Astrocyte of the cerebellum (primary cell): ENCODE results near the gene PRRT1.
A peak's percentile ranks its signal among the peaks of the same experiment; 100 is the strongest.

Experiments
- DNase-seq: peaks from one replicate; pipeline ENCODE4 v3.0.0-alpha.2; 2011; ENCODE audit warnings: low read depth
- H3K4me3 ChIP-seq: 2 replicates; pipeline ENCODE4 v1.5.1; 2011; ENCODE audit warnings: mild to moderate bottlenecking, low read depth, low read length, moderate library complexity
- CTCF ChIP-seq: IDR thresholded peaks from 2 replicates; pipeline ENCODE4 v1.5.1; 2012; ENCODE audit warnings: low read length, low read depth, moderate library complexity, mild to moderate bottlenecking; ENCODE audit errors: missing control alignments
- in situ Hi-C: cut with HindIII; loops from 2 replicates; pipeline ENCODE4 v1.10.0; 2017; ENCODE audit warnings: low sequenced_read_pairs

Gene PRRT1

GRCh38 chr6:32191696-32192607 lies 40.2 kb upstream of the PRRT1 start:
- DNase-seq: no peak
- H3K4me3 ChIP-seq: no peak overlapping the region
- no peak for TF ChIP-seq CTCF
- in situ Hi-C loops: no loop called here

- peak overlapping the region; percentile 74 for H3K4me3 ChIP-seq
These were observed 39.4 kb upstream of the PRRT1 start for GRCh38 chr6:32190911-32191677.

GRCh38 chr6:32190054-32190851 lies 38.5 kb upstream of the PRRT1 start, which contains the start of gene PBX2:
PBX2 (minus strand) TSS chr6:32190202; CDS start chr6:32189915, 287 bp downstream.
- H3K4me3 ChIP-seq: peak within 1 kb of the TSS; percentile 74
- TF ChIP-seq CTCF: no peak
- in situ Hi-C loops: no loop called here
- peak; percentile 74 for DNase-seq

More at GRCh38 chr6:32190911-32191677, 39.4 kb upstream of the PRRT1 start:
- no peak for TF ChIP-seq CTCF
- no peak for DNase-seq
- in situ Hi-C loops: no loop called here

GRCh38 chr6:32189742-32190053 lies 38.0 kb upstream of the PRRT1 start:
- DNase-seq: no peak
- TF ChIP-seq CTCF: no peak
- in situ Hi-C loops: loop anchor here (10.0 kb wide), 1 partner anchor 65 kb away; the partner anchor contains the start of gene ATF6B
- H3K4me3 ChIP-seq: peak overlapping the region; percentile 74

GRCh38 chr6:32189069-32189741 lies 37.5 kb upstream of the PRRT1 start:
- no peak for DNase-seq
- H3K4me3 ChIP-seq: peak overlapping the region; percentile 74
- no peak for TF ChIP-seq CTCF
- in situ Hi-C loops: loop anchor here (10.0 kb wide), 1 partner anchor 64 kb away; the partner anchor contains the start of gene ATF6B
